HG03521 (cell line): ENCODE measurements around the gene HOXA7.

Experiments
- ATAC-seq: cut with Tn5 transposase; IDR thresholded peaks from one replicate; pipeline ENCODE4 v1.9.1; 2021; ENCODE audit warnings: mild to moderate bottlenecking, moderate library complexity; ENCODE audit not compliant: unreplicated experiment

HOXA7 gene

DNA sequence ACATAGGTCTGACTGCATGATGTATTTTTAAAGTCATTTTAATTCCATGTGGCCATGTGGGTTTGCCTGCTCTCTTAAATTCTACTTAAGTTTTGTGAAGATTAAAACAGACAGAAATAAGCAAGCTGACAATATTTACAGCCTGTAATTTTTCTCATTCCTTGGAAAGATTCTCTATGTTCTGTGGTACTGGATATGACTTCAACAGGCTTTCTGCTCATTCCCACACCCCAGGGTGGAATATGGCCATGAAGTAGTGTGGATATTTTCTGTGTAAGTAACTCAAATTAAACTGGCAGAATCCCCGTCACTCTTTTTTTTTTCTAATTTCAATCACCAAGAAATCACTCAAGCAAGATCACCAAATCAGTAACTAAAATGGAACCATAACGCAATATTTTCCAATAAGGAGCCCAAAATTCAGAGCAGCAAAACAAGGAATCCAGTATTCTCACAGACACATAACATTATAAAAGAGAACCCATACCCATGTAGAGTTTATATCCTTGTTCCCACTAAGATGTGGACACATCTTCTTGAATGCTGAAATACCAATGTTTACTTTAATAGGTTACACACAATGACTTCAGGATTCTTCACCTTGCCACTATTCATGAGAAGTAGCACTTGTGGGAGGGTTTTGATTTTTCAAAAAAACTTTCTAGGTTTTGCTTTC, 18.7 kb downstream of the HOXA7 start:
- no peak for ATAC-seq

DNA sequence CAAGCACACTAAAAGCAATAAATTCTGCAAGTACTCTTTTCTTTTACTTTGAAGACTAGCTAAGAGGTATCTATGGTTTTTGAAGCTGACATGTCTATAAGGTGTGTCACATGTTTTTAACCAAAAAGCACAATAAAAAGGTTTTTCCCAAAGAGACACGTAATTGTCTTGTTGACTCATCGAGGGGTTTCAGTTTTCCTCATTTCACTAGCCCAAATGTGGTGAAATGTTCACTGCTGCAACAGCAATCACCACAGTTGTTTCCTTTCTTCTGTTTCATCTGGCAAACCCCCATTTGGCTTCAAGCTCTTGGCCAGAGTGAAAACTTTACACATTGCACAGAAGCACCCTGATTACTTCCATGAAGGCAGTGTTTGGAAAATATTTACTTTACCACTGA, 22.1 kb downstream of the HOXA7 start:
- no peak for ATAC-seq

DNA sequence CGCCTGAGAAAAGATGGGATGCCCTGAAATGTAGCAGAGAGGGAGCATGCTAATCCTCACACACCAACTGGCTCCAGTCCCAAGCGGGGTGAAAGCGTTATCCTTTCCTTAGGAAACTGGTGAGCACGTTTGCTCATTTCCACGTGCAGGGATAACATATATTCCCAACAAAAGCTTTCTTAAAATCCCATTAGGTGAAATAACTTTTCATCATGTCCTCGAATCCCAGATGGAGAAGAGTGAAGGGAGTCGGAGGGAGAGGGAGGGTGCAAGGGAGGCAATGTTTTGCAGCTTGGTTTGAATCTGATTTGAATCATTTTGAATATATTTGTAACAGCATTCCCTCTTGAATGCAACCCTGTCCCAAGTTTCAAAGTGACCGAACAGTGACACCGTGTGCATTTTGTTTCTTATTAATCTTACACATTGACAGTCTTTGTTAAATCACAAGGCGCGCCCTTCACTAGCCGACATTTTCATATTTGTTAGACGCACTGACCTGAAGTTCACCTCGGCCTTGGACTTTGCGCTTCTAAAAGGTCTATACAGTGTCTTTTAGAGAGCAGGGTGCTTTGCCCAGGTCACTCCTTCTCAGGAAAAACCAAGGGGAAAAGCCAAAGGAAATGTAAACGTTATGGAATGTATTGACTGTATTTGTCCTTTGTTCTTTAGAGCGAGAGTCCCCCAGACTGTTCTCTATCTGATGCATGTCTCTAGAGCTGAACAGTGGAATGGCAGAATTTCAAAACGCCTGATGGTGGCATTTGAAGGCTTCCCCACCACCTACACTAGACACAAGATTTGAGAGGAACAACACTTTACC, 22.9 kb downstream of the HOXA7 start:
- ATAC-seq = no peak

DNA sequence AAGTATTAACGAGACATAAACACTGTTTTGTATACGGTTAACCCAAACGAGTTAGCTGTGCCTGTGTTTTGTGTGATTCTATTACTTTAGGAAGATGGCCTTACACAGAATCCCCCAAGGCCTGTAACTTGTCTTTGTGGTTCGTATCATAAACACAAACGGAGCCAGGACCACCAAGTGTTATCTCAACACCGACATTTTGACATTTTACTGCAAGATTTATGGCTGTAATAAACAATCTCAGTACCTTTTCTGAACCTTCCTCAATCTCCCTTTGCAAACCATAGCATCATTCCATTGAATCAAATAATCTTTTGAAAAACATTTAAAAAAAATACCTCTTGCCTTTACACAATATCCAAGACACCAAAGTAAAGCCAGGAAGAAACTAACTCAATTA, 23.5 kb downstream of the HOXA7 start:
- no peak for ATAC-seq

DNA sequence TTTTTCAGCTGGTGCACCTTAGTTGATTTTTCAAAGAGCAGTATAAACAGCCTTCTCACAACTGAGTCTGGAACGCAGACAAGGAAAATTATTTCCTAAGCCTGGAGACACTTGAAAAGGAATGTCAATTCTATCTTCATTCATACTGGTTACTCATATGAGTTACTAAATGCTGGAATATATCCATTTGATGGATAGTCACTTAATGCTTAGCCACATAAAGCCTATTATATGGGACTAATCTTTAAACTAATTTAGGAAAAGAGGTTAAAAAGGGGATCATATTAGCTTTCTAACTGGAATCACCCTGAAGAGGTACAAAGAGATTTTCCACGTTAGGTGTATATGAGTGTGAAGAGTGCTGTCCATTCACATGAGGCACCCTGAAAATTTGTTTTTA, 24.3 kb downstream of the HOXA7 start:
- ATAC-seq = no peak

DNA sequence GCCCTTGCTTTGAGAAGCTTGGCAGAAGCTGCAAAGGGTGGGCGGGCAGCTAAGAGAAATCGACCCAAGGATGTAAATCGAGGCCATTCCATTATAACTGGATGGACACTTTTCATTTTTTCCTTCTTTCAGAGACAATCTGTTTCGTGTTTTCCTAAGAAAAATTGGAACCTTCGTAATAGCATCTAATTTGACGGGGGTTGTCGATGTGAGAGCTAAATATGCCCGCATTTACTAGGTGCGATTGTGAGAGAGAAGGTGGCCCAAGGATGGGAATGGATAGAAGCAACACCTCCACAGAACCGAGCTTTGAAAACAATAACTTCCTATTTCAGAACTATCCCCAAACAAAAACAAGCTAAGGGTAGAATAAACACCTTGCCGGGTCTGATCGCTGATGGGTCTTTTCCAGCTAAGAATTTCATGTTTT, 25.1 kb downstream of the HOXA7 start:
- ATAC-seq = no peak

DNA sequence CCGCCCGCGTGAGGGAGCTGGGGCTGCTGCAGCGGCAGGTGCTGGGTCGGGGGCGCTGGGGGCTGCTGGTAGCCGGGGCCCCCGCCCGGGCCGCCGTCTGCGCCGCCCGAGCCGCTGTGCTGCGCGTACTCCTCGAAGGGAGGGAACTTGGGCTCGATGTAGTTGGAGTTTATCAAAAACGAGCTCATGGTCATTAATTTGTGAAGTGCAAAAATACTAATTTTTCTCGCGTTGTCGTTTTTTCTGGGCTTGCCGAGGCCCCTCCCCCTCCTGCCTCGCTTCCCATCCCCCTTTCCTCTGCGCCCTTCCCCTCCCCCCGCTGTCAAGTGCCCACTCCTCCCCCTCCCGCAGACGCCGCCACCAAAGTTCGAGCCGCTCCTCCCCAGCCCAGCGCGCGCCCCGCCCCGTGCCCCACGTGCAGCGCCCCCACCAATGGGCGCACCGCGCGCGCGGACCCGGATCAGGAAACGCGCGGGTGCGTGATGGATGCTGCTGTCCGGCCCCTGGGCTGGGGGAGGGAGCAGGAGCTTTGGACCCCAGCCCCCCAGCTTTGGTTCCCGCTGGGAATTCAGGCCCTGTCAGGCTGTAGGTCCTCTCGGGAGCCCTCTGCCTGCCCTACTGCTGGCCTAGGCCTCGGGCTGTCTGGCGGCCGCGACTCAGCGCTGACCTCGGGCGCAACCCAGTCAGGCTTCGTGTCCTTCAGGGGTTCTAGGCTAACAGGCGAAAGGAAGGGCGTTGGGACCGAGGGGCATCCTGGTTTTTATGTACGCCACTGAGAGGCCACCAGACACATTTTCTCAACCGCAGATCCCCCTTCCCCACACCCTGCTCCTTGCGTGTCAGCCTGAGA, 25.7 kb downstream of the HOXA7 start, which contains the start of gene HOXA4:
HOXA4 (minus strand) TSS at position 218 of the 850 bp plus-strand sequence; CDS start at position 194, 24 bp downstream.
- no peak for ATAC-seq

DNA sequence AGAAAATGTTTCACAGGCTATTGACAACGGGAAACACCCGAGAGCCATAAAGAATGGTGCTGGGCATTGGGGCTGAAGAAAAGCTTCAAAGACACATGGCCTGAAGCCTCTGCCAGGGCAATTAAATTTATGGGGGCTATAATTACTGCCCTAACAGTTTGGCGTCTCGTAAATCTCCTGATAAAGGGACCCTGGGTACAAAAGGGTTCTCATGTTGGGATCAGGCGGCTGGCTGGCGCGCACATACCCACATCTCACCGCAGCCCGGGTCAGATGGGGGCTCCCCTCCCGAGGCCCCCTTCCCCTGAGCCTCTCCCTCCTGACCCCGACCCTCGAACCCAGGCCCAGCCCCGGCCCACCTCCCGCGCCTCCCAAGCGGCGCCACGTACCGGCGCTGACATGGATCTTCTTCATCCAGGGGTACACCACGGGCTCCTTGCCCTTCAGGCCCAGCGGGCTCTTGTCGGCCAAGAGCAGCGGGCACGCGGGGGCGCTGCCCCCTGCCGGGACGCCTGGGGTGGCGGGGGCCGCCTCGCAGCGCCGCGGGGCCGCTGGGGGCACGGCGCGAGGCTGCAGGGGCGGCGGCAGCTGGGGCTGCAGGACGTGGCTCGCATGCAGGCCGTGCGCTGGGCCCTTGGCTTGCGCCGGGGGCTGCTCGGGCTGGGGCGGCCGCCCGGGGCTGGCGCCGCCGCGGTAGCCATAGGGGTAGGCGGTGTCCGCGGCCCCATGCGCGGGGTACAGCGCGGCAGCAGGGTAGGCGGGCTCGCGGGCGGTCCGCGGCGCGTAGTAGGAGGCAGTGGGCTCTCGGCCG, 26.5 kb downstream of the HOXA7 start:
- no peak for ATAC-seq

DNA sequence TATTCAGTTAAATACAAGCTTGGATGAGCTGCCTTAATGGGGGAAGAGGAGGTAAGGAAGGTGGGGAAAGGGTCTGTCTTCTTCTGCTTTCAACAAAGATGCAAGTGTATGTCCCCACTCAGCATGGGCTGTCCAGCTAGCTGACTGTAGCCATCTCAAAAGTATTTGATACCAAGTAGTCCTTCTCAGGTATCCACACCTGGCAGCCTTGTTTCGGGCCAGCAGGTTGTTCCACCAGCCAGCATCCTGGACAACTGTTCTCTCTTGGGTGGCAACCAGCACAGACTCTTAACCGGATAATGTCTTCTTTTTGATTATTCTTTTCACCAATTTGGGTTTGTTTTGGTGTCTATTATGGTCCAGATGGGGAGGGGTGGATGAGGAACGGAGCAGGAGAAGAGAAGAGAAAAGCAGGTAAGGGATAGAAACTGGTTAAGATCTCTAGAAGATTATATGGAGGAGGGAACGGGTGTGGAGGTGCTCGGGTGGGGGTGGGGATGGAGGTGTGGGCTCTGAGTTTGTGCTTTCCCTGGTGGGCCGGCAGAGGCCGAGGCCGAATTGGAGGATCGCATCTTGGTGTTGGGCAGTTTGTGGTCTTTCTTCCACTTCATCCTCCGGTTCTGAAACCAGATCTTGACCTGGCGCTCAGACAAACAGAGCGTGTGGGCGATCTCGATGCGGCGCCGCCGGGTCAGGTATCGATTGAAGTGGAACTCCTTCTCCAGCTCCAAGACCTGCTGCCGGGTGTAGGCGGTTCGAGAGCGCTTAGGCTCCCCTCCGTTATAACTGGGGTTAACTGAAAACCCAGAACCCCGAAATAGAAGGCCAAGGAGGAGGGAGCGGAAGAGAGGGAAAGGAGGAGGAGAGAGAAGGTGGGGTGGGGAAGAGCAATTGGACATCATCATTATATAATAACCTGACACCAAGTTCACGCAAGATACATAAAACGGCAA, 27.4 kb downstream of the HOXA7 start:
- ATAC-seq = no peak

DNA sequence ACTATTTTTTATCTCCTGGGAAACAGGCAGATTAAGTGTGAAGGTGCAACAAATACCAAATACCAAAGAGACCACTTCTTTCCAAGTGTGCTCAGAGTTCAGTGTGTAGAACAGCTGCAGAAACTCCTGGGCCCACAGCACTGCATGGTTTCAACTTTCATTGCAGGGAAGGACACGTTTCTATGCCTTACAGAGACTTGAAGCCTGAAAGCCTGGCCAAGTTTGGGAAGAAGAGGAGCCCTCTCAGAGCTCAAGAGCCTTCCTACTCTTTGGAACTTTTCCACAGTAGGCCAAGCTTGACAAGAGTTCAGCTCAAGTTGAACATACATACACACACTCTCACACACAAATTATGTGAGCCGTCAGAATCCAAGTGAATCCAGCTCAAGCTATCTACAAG, 28.4 kb downstream of the HOXA7 start:
- ATAC-seq = no peak

DNA sequence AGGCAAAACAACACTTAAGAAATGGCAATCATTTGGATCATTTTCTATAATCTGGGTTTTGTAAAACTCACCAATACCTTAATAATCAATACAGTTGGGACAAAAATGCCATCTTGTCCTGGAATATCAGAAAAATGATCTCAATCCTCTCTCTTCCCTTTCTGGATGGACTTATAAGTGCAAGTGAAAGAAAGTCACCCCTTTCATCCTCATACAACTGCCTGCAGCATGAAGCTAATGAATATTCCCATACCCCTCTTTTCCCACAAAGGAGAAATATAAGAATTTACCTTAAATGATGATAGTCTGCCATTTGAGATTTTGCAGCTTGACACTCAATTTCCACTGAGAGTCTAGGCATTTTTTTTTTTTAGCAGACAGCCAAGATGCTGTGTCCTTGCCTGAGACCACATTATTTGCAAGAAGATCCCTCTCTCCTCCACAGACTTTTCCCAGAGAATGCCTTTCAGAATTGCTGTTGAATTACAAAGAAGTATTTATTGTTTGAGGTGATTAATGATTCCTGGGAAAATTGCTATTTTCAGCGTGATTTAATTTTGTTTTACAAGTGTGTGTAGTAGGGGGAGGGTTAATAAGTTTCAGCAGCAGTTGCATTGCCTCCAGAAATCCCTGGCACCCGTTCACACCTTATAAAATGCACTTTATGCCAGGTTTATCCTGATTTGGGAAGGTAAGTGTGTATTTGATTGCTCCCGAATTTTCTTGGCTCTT, 29.7 kb downstream of the HOXA7 start:
- no peak for ATAC-seq

DNA sequence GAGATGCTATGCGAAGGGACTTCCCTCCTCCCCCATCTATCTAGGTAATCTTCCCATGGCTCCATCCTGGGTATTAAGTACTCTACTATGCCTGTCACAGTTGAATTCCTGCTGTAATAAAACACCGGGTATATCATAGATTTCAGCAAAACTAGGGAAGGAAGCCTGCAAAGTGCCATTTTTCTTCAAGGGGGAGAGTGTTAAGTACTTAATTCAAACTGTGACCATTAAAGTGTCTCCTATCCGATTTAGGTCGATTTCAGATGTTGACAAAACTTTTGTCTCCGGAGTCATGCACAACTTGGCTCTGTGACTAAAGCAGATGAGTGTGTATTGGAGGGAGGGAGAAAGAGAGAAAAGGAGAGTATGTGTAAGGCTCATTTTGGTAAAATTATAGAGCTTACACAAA, 30.5 kb downstream of the HOXA7 start:
- no peak for ATAC-seq

DNA sequence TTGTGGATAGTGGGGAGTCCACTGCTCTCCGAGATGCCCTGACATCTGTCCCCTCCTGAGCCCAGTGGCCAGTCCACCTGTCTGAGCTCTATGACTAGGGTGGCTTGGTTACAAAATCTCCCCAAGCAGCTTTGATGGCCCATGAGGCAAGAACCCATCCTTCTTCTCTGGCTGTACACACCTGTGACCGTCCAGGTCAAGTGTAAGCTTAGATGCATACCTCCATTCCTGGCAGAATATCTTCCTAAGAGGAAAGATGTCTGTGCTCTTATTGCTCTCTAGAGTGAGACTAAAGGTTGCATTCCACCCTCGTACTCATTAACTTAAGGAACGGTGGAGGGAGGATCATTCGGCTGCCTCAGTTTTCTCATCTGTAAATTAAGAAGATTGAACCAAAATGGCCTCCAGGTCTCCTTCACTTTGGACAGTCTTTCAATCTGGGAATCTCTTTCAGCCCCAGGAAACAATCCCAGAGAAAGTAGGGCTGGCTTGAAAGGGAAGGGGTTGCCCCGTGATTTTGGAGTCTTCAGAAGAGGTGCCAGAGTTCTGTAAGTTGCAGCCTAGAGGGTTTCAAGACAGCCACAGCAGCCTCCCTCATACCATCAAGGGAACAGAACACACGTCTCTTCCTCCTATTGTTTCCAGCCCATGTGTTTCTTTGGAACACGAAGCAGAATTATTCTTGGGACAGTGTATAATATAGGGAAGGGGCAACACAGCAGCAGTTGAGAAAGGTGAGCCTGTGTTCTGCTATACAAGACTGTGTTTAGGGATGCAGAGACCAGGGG, 31.4 kb downstream of the HOXA7 start:
- ATAC-seq = no peak

DNA sequence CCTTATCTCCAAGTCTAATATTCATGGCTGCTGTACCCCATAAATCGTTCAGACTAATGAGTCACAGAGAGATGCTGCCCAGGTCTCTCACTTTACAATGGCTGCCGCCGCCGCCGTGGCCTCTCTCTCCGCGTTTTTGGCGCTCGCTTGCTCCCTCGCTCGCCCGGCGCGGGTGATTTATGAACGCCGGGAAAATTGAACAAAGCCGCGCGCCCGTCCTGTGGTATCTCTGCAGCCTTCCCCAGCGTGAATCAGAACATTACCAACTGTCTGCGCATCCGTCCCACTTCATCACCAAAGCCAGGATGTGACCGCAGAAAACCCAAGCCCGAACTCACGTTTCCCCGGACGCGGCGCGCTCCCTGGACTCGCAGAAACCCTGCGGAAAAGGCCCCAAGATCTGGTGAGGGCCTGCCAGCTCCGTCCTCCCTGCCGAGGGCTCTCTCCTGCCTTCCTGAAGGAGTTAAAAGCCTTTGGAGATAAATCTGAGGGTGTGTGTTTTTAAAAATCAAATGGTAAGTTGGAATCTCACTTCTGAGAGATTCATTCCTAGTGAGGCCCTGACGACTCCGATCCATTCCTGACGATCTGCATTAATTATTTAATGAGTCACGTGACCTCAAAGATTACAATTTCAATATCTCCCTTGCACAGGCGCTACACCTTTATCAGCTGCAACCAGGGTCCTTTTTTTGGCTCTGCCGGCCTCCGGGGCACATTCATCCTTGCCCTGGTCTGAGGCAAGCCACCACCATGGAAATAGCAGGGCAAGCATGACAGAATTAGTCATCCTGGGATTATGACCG, 32.2 kb downstream of the HOXA7 start:
- ATAC-seq = no peak

DNA sequence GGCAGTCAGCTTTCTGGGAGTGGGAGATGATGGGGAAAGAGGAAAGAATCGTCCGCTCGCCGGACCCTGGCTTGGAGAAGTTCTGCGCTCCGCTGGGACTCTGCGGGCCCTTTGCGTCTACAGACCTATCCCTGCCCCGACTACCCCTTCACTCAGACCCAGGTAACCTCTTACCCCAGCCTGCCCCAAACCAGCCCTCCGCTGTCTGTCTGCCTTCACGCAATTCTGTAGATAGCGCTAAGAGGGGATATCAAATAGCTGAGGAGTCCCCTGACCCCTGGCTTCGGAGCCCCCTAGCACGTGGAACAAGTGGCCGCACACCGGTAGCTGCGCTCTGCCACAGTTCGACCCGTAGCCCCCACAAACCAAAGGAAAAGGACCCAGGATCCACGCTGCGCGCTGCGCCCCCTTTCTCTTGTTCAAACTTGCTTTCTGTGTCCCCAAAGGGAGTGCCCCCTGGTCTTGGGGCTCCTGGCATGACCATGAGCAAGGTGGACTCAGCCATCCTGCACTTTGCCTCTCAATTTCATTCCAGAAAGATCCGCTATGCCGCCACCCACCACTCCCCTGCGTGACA, 32.9 kb downstream of the HOXA7 start:
- ATAC-seq = no peak

DNA sequence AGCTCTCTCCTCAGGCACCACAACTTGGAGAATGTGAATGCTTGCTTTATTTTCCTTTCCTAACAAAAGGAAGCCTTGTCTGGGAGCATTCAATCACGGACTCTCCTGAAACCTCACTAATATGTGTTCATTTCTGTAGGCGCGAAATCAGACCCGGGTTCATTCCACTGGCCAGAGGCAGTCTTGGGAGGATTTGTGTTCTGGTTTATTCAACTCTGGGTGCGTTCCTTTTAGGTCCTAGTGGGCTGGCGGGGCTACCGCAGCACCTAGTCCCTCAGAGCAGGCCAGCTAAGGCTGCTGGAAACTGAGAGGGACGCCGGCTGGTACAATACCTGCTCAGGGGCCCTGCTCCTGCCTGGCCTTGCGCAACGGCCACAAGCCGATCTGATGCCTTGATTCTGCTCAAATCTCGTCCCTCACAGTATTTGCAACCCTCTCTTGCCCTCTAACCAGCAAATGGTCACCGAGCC, 33.4 kb downstream of the HOXA7 start:
- ATAC-seq = no peak
